M059J (cell line): ENCODE results near the gene AKR1C4. TPM values are rescaled to one million over a fixed set of nuclear protein-coding genes. Genes with fewer than 3 reads are reported as not detected.

Experiments used
- DNase-seq: peaks from one replicate; pipeline ENCODE4 v3.0.0-alpha.2; 2012; ENCODE audit warnings: low read depth
- total RNA-seq: library from RNA; depleted of rRNA; stranded (reverse); fragments of >200 nt; shearing (Covaris generic); gene quantifications from 2 replicates; pipeline ENCODE4 v1.2.3, GENCODE V29; 2014; rRNA removed

The AKR1C4 gene
- total RNA-seq, 1 experiment from 2014 or later: not detected

DNA sequence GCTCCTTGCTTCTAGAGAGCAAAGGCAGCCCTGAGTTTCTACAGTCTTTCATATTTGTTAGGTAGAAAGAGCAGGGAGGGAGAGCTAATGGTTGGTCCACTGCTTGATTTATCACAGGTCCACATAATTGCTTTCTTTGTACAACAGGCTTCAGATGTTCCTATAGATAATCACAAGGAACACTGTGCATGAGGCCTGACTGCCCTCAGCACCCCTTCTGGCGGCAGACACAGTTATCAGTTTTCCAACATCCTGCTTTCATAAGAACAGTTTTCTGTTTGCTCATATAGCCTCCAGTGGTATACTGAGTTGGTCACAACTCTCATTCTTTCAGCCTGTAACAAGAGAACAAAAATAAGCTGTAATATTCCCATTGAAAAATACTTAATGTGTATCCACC, 69.7 kb downstream of the AKR1C4 start:
- no peak for DNase-seq

DNA sequence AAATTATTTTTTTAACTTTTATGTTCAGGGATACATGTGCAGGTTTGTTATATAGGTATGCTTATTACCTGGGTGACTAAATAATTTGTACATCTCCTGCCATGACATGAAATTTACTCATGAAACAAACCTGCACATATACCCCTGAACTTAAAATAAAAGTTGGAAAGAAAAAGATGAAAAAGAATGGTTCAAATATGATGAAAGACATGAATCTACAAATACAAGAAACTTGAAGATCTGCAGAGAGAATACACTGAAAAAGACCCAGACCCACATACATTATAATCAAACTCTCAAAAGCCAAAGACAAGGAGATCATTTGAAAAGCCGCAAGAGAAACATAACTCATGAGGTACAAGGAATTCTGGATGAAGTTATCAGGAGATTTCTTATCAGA, 70.2 kb downstream of the AKR1C4 start:
- DNase-seq: no peak

GRCh38 chr10:5268234-5268633, 71.6 kb downstream of the AKR1C4 start:
- no peak for DNase-seq

Other genes starting within 250 kb of the AKR1C4 start
- gene AKR1C1, start 233.4 kb upstream of the AKR1C4 start, total RNA-seq: 25.7 and 25.8 TPM in 2 replicates
- gene AKR1C2, start 193.0 kb upstream of the AKR1C4 start, total RNA-seq: 0.49 and 0.86 TPM in 2 replicates
- 6.2 and 9.6 TPM in 2 replicates for gene AKR1C3, start 102.4 kb upstream of the AKR1C4 start, total RNA-seq
- not detected in 2 replicates for gene AKR1C8, start 11.7 kb upstream of the AKR1C4 start, total RNA-seq
- not detected in 2 replicates for gene UCN3, start 168.1 kb downstream of the AKR1C4 start, total RNA-seq
- gene TUBAL3, start 208.0 kb downstream of the AKR1C4 start, total RNA-seq: not detected in 2 replicates
- 11.4 and 16.3 TPM in 2 replicates for gene NET1, start 215.7 kb downstream of the AKR1C4 start, total RNA-seq